Dermis microvascular lymphatic vessel endothelial cell (primary cell): ENCODE data around the gene ADGRL1. TPM values are rescaled to one million over a fixed set of nuclear protein-coding genes. Genes with fewer than 3 reads are reported as not detected.

Experiments
- DNase-seq, 2 donors: peaks; one replicate each; pipeline versions ENCODE4 v3.0.0 to v3.0.0-alpha.2; 2010; ENCODE audit warnings: low read depth in 2 of 2
- total RNA-seq: library from RNA; depleted of rRNA; stranded (reverse); fragments of >200 nt; gene quantifications from 2 replicates; pipeline ENCODE4 v1.2.1, GENCODE V29; 2014

Gene ADGRL1
- total RNA-seq, 1 donor from 2014 or later = 3.2 TPM

GRCh38 chr19:14112809-14113385, 93.1 kb downstream of the ADGRL1 start:
- no peak for DNase-seq

DNA sequence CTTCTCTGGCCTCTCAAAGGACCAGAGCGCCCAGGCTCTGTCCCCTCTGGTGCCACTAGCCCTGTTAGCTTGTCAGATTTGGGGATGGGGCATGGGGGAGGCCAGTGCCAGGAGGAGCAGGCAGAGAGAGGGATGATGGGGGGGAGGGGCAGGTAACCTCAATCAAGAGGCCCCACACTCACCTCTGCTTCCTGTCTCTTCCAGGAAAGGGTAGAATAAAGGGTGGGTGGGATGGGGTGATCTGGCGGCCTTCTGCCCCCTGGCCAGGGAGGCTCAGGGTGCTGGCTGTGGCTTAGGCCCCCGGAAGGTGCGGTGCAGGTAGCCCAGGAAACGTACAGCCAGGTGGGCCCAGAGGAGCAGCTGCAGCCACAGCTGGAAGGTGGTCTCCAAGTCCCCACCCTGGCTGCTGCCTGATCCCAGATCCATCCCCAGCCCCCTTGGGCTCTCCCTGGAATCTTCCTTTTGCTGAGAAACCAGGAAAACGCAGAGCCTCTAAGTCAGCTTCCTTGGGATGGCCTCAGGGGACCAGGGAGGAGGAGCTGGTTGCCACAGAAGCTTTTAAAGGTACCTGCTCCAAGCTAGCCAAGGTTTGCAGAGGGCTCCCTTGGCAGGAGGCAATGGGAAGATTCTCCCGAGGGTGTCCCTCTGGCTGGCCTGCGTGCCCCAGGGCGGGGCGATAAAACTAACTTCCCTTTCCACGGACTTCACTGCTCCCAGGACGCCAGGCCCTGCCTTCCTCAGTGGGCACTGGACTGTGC, 93.7 kb downstream of the ADGRL1 start:
- no peak for DNase-seq

GRCh38 chr19:14111486-14111885, 94.5 kb downstream of the ADGRL1 start:
- DNase-seq = no peak

- DNase-seq = no peak
Measured at GRCh38 chr19:14110650-14111049, 95.3 kb downstream of the ADGRL1 start.

GRCh38 chr19:14107581-14108461, 98.1 kb downstream of the ADGRL1 start:
- DNase-seq = peak in 1 of 2 donors; percentile 83

DNA sequence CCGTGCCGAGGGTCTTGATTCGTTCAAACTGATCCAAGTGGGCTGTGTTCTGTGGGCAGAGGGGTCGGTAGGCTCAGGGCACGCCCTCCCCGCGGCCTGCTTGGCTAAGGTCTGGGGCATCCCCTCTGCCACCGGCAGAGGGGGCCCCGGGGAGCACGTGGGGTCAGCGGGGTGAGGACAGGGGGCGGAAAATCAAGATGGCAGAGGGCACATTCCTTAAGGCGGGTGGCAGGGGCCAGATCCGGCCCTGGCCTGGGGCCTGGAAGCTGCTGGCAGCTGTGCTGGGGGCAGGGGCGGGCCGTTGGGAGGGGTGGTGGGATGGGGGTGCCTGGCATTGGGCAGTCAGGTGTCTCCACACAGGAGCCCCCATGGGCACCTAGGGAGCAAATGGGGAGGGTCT, 99.1 kb downstream of the ADGRL1 start:
- no peak for DNase-seq

- no peak for DNase-seq
Measured at GRCh38 chr19:14105680-14106079, 100.3 kb downstream of the ADGRL1 start.

DNA sequence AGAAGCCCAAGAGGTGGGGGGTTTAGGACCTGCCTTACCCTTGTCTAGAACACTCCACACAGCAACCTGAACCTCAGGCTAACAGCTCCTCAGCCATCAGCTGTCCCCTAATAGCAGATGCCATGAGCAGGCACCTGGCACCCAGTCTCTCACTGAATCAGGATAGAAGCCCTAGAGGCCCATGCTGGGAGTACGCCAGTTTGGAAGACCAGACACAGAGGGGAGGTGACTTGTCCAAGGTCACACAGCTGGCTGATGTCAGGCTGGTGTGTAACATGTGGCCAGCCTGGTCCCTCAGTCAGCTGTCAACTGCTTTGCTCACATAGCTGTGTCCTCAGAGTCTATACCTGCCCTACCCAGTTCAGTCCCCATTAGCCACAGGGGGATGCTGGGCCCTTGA, 102.7 kb downstream of the ADGRL1 start:
- no peak for DNase-seq

DNA sequence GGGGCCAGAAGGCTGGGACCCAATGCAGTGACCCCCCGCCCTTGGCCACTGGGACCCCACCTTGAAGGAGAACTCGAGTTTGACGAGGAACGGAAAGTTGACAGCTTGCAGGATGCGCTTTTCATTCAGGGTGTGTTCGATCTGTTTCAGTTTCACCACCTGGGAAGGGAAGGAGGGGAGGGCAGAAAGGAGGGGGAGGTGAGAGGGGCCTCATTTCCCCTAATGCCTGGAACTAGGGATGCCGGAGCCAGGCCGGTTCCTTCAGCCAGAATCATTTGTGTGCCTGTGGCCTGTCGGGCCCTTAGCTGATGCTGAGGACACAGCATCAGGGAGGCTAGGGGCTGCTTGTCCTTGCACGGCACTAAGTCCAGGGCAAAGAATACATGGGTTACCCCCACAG, 103.2 kb downstream of the ADGRL1 start:
- no peak for DNase-seq

DNA sequence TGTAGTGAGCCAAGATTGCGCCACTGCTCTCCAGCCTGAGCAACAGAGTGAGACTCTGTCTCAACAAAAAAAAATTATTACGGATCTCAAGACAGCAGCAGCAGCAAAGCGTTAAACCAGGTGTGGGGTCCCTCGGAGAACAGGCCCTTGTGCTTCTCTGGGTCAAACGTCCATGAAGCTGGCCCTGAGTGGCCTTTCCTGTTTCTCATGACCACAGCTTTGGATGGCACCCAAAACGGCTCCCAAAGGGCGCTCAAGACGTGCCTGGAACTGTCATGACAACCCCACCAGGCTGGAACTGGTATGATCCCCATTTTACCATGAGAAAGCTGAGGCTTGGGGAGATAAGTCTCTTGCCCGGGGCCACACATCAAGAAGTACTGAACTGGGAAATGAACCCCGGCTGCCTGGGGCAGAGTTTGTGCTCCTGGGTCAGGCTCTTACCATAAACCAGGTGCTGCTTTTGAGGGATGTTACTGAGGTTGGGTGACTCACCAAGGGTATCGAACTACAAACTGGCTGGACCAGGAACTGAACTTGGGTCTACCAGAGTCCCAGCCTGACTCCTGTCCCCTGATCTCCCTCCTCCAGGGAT, 103.8 kb downstream of the ADGRL1 start:
- no peak for DNase-seq

DNA sequence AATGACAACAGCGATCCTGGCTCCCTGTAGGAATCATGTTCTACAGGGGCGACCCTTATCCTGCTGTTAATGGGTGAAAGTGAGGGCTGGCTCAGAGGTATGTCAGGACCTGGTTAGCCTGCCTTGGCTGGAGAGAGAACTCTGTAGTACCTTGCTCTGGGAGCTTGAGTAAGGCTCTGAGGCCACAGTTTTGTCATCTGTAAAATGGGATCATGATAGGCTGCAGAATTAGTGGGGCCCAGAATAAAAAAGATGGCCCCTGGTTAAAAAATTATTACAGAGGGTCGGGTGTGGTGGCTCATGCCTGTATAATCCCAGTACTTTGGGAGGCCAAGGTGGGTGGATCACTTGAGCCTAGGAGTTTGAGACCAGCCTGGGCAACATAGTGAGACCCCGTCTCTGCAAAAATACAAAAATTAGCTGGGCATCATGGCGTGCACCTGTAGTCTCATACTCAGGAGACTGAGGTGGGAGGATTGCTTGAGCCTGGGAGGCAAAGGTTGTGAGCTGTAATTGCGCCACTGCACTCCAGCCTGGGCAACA, 104.9 kb downstream of the ADGRL1 start:
- no peak for DNase-seq

Other genes starting within 250 kb of the ADGRL1 start
- 1.8 and 3.8 TPM in 2 replicates for gene RFX1, start 199.8 kb downstream of the ADGRL1 start, total RNA-seq
- gene RLN3, start 178.0 kb downstream of the ADGRL1 start, total RNA-seq = not detected in 2 replicates
- 1.1 and 3.1 TPM in 2 replicates for gene IL27RA, start 174.4 kb downstream of the ADGRL1 start, total RNA-seq
- under 0.01 TPM in 1 of 2 replicates, not detected in the other for gene PALM3, start 144.1 kb downstream of the ADGRL1 start, total RNA-seq
- 0.13 TPM in 2 replicates for gene MISP3, start 133.4 kb downstream of the ADGRL1 start, total RNA-seq
- not detected in 2 replicates for gene C19orf67, start 120.4 kb downstream of the ADGRL1 start, total RNA-seq
- 7.8 and 12.3 TPM in 2 replicates for gene SAMD1, start 115.4 kb downstream of the ADGRL1 start, total RNA-seq
- 36.5 and 46.1 TPM in 2 replicates for gene PRKACA, start 88.4 kb downstream of the ADGRL1 start, total RNA-seq
- 10.1 and 17.8 TPM in 2 replicates for gene ASF1B, start 69.6 kb downstream of the ADGRL1 start, total RNA-seq
- 4.9 and 6.2 TPM in 2 replicates for gene ADGRE5, start 175.3 kb upstream of the ADGRL1 start, total RNA-seq
- gene DDX39A, start 213.2 kb upstream of the ADGRL1 start, total RNA-seq = 69.7 and 71.9 TPM in 2 replicates
- gene PKN1, start 227.1 kb upstream of the ADGRL1 start, total RNA-seq = 252 and 299 TPM in 2 replicates